GM12878 (cell line): ENCODE measurements around the gene HOXB6. TPM values are rescaled to one million over a fixed set of nuclear protein-coding genes. Genes with fewer than 3 reads are reported as not detected.

Experiments used
- ATAC-seq: fragments of 200-7000 bp; cut with Tn5 transposase; 3 replicates; pipeline ENCODE4 v1.9.1; 2020; ENCODE audit warnings: mild to moderate bottlenecking, moderate library complexity
- BruUV-seq: library from RNA; stranded (reverse); fragments of 400-500 nt; replicated peaks from 2 replicates; lab custom pipeline; 2021; lab: Mats Ljungman, UMichigan
- CTCF ChIA-PET: fragments of 300-600 bp; sonication (Branson Sonifier 250); formaldehyde crosslinking; extraction: SDS; loops from one replicate; lab custom pipeline; 2021; ENCODE audit warnings: inconsistent platforms; lab: Yijun Ruan, JAX
- POLR2A ChIA-PET: fragments of 350-600 bp; formaldehyde crosslinking; extraction: SDS; loops from one replicate; lab custom pipeline; 2021; ENCODE audit warnings: inconsistent platforms; lab: Charles Lee
- RAD21 ChIA-PET: fragments of 300-600 bp; sonication (Branson Sonifier 250); formaldehyde crosslinking; loops from one replicate; lab custom pipeline; 2023; ENCODE audit warnings: antibody characterized with exemption; ENCODE audit not compliant: unreplicated experiment; lab: Charles Lee
- SMC1A ChIA-PET: fragments of 300-600 bp; sonication (Branson Sonifier 250); formaldehyde crosslinking; loops from one replicate; lab custom pipeline; 2023; ENCODE audit not compliant: unreplicated experiment, uncharacterized antibody; lab: Charles Lee
- DNase-seq: peaks from one replicate; pipeline ENCODE4 v3.0.0-alpha.2; 2011; ENCODE audit warnings: low read depth, low spot score
- FAIRE-seq: peaks from 3 replicates; lab custom pipeline; 2011; peaks lifted over from hg19 to GRCh38; lab: Jason Lieb, UNC
- H2AFZ ChIP-seq: 2 replicates; pipeline ENCODE4 v1.6.0; 2011; ENCODE audit warnings: low read depth, low read length, control low read depth; ENCODE audit not compliant: control insufficient read depth
- H3K27ac ChIP-seq: 2 replicates; pipeline ENCODE4 v1.5.1; 2011; ENCODE audit warnings: control low read depth; ENCODE audit not compliant: control insufficient read depth, insufficient read depth
- H3K27me3 ChIP-seq, 2 experiments: replicated peaks in 1 of 2; 2 replicates each; pipeline versions ENCODE4 v1.6.0 to v1.6.1; 2011; ENCODE audit warnings: low read length in 1 of 2; ENCODE audit not compliant: control insufficient read depth in 2 of 2, insufficient read depth in 2 of 2
- H3K36me3 ChIP-seq, 2 experiments: 2 replicates each; pipeline ENCODE4 v1.5.1; 2011; ENCODE audit warnings: low read length in 1 of 2; ENCODE audit not compliant: control insufficient read depth in 2 of 2, insufficient read depth in 2 of 2
- H3K4me1 ChIP-seq: 2 replicates; pipeline ENCODE4 v1.6.1; 2011; ENCODE audit warnings: mild to moderate bottlenecking, low read length, moderate library complexity, mixed read lengths; ENCODE audit not compliant: control insufficient read depth, insufficient read depth
- H3K4me2 ChIP-seq: 2 replicates; pipeline ENCODE4 v1.6.0; 2011; ENCODE audit warnings: control low read depth; ENCODE audit not compliant: control insufficient read depth, insufficient read depth
- H3K4me3 ChIP-seq: fragments of 200-600 bp; sonication (generic); 2 replicates; pipeline ENCODE4 v1.5.1; 2016
- H3K79me2 ChIP-seq: 2 replicates; pipeline ENCODE4 v1.6.0; 2011; ENCODE audit warnings: low read length; ENCODE audit not compliant: control insufficient read depth, insufficient read depth
- H3K9ac ChIP-seq: 2 replicates; pipeline ENCODE4 v1.8.0; 2011; ENCODE audit warnings: low read length, control low read depth, mixed read lengths; ENCODE audit not compliant: control insufficient read depth, insufficient read depth
- H3K9me3 ChIP-seq: replicated peaks from 3 replicates; pipeline ENCODE4 v1.5.1; 2011; ENCODE audit warnings: mild to moderate bottlenecking, low read length; ENCODE audit not compliant: control insufficient read depth, insufficient read depth
- H4K20me1 ChIP-seq: 2 replicates; pipeline ENCODE4 v1.6.0; 2011; ENCODE audit not compliant: control insufficient read depth, insufficient read depth
- BHLHE40 ChIP-seq, 2 experiments: fragments of 450-650 bp in 1 of 2; IDR thresholded peaks; 2 replicates each; pipeline ENCODE4 v1.6.1; 2011 to 2017; ENCODE audit warnings: low read depth in 2 of 2, borderline replicate concordance in 1 of 2, improper control_type of control experiment in 1 of 2, low read length in 1 of 2, mild to moderate bottlenecking in 1 of 2
- CBX5 ChIP-seq: sonication (generic); IDR thresholded peaks from 2 replicates; pipeline ENCODE4 v1.6.1; 2016; ENCODE audit warnings: low read depth, moderate library complexity, mild to moderate bottlenecking, inconsistent platforms
- JUNB ChIP-seq: IDR thresholded peaks from 2 replicates; pipeline ENCODE4 v1.6.1; 2016; ENCODE audit warnings: antibody characterized with exemption, mild to moderate bottlenecking
- MLLT1 ChIP-seq: fragments of 450-650 bp; IDR thresholded peaks from 2 replicates; pipeline ENCODE4 v1.6.1; 2016; ENCODE audit warnings: mild to moderate bottlenecking
- RAD21 ChIP-seq: IDR thresholded peaks from 2 replicates; pipeline ENCODE4 v1.6.1; 2011; ENCODE audit warnings: mild to moderate bottlenecking, low read depth, low read length, moderate library complexity; ENCODE audit not compliant: insufficient read depth
- SUZ12 ChIP-seq: fragments of 200-600 bp; sonication (generic); IDR thresholded peaks from one replicate; pipeline ENCODE4 v1.6.1; 2018; ENCODE audit warnings: antibody characterized with exemption, mild to moderate bottlenecking; ENCODE audit not compliant: unreplicated experiment
- WGBS: methylation state at CpG from one replicate; pipeline ENCODE4 v1.1.6; 2016; ENCODE audit warnings: low lambda C conversion rate; ENCODE audit not compliant: insufficient replicate concordance, insufficient coverage; ENCODE audit errors: missing lambda C conversion rate; 5-methylcytosine and 5-hydroxymethylcytosine counted together
- in situ Hi-C: fragments of 300-500 bp; cut with MboI; formaldehyde crosslinking; loops from 9 replicates; pipeline ENCODE4 v1.14.3; 2018; ENCODE audit warnings: mixed read lengths
- intact Hi-C: fragments of 100-400 bp; cut with micrococcal nuclease; formaldehyde crosslinking; loops from one replicate; pipeline ENCODE4 v1.14.2; 2022; ENCODE audit not compliant: unreplicated experiment
- polyA plus RNA-seq, 11 experiments: library from polyadenylated mRNA; depleted of rRNA in 4 of 11; unstranded in 6 of 11; stranded (reverse) in 5 of 11; fragments of >200 nt; fragmentation: Nextera tagmentation in 4 of 11; fragmentation: Illumina TruSeq in 1 of 11; extraction: Ambion mirVana in 4 of 11; extraction: Trizol in 1 of 11; gene quantifications; 1 replicate in 1 of 11; 2 replicates in 10 of 11; pipeline versions ENCODE4 v1.2.1 to v1.2.3, GENCODE V29; 2011 to 2016; ENCODE audit warnings: inconsistent platforms in 2 of 11, missing spikeins in 2 of 11, low read depth in 1 of 11
- total RNA-seq, 4 experiments: library from RNA; depleted of rRNA in 3 of 4; stranded (reverse); fragments of >200 nt in 3 of 4; fragmentation: Illumina TruSeq in 1 of 4; extraction: Trizol in 1 of 4; gene quantifications; 2 replicates each; pipeline versions ENCODE4 v1.2.1 to v1.2.3, GENCODE V29; 2013 to 2021
- TF ChIP-seq, protein P1 (sequence below): fragments of 450-650 bp; IDR thresholded peaks from 2 replicates; pipeline ENCODE4 v1.6.1; 2017; ENCODE audit warnings: borderline replicate concordance

HOXB6 gene
- total and polyA plus RNA-seq, 10 of the 15 experiments (the other 5 are each of a cell fraction or from before 2014, with no cell fraction given): 0.04 to 0.51 (median 0.09) TPM; not detected in 2

DNA sequence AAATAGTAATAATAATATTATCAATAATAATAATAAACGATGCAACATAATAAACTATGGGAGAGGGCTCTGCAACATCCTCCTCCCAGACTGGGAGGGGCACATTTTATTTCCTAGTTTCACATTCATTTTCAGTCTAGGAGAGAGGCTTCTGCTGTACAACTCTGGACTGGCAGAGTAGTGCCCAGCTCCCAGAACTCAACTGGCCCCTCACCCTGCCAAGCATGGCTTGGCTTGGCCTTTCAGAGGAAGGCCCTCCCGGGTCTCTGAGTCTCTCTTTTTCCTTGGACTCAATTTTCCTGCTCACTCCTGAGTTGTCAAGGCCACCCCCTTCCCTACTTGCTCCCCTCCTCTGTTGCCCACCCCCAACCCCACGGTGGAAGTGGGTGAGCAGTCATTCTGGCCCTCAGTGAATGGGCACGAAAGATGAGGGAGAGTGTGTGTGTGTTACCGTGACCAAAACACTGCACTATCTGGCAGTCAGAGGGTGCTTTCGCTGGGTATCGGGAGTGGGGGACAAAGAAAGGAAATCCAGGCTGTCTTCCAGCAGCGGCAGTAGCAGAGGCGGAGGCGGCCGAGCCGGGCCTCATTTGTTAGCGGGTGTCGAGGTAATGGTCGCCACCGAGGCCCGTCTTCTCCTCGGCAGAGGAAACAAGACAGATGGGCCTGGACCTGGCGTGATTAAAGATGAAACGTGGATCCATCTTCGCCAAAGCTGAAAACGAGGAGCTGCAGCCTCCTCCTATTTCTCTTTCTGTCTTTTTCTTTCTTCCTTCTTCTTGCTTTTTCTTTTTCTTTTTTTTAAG lies 28.9 kb downstream of the HOXB6 start:
- H2AFZ ChIP-seq: no peak overlapping the region
- ChIA-PET RAD21 (interaction anchor here (1.9 kb wide), 1 partner anchor 70 kb away, joined by 6 read pairs; no protein-coding TSS in a partner anchor), CTCF (no interaction called here), SMC1A (interaction anchor here (1.1 to 2.7 kb wide), 2 partner anchors 29 to 83 kb away, joined by 3 to 6 read pairs; no protein-coding TSS in a partner anchor), POLR2A (no interaction called here)
- in situ Hi-C loops (no loop called here), intact Hi-C loops (no loop called here)
- H4K20me1 ChIP-seq: no peaks in the 10 kb centered on the region
- H3K27ac ChIP-seq: no peak overlapping the region
- H3K36me3 ChIP-seq: no peaks in the 10 kb centered on the region
- WGBS: 88% methylated on average over 22 of the region's 22 CpGs
- no peak for ATAC-seq
- no peaks in the 10 kb centered on the region for H3K27me3 ChIP-seq
- DNase-seq: no peak
- peaks cover 13% of the 10 kb centered on the region for H3K4me1 ChIP-seq
- H3K79me2 ChIP-seq: peaks cover 7% of the 10 kb centered on the region
- H3K4me3 ChIP-seq: no peak overlapping the region; the same call in 1 of the 2 replicates
- no peak for TF ChIP-seq BHLHE40 (IDR thresholded peaks at IDR 0.05; ENCODE audit: borderline replicate concordance in 1 of 2, low read depth in 2 of 2, low read length in 1 of 2)
- TF ChIP-seq SUZ12: no peak
- no peak for TF ChIP-seq RAD21
- TF ChIP-seq, protein P1, sequence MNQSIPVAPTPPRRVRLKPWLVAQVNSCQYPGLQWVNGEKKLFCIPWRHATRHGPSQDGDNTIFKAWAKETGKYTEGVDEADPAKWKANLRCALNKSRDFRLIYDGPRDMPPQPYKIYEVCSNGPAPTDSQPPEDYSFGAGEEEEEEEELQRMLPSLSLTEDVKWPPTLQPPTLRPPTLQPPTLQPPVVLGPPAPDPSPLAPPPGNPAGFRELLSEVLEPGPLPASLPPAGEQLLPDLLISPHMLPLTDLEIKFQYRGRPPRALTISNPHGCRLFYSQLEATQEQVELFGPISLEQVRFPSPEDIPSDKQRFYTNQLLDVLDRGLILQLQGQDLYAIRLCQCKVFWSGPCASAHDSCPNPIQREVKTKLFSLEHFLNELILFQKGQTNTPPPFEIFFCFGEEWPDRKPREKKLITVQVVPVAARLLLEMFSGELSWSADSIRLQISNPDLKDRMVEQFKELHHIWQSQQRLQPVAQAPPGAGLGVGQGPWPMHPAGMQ: no peak
- TF ChIP-seq MLLT1: peak; percentile 81
- no peak for TF ChIP-seq JUNB
- no peak for TF ChIP-seq CBX5
- TSS peak; percentile 70 for BruUV-seq
- no peaks in the 10 kb centered on the region for H3K9me3 ChIP-seq
- peak overlapping the region; percentile 29; the same call in 1 of the 2 replicates for H3K4me2 ChIP-seq
- FAIRE-seq: no peak
- H3K9ac ChIP-seq: no peak overlapping the region
